Neural progenitor cell (in vitro differentiated cells): ENCODE data around the gene ZFPM1.

ENCODE experiments used
- EZH2phosphoT487 ChIP-seq: fragments of 200-600 bp; sonication (generic); IDR thresholded peaks from 2 replicates; pipeline ENCODE4 v1.6.1; 2017; ENCODE audit warnings: antibody characterized with exemption
- TF ChIP-seq, protein P1 (sequence below): fragments of 200-600 bp; sonication (generic); IDR thresholded peaks from 2 replicates; pipeline ENCODE4 v1.5.1; 2017; ENCODE audit warnings: antibody characterized with exemption, mild to moderate bottlenecking

DNA sequence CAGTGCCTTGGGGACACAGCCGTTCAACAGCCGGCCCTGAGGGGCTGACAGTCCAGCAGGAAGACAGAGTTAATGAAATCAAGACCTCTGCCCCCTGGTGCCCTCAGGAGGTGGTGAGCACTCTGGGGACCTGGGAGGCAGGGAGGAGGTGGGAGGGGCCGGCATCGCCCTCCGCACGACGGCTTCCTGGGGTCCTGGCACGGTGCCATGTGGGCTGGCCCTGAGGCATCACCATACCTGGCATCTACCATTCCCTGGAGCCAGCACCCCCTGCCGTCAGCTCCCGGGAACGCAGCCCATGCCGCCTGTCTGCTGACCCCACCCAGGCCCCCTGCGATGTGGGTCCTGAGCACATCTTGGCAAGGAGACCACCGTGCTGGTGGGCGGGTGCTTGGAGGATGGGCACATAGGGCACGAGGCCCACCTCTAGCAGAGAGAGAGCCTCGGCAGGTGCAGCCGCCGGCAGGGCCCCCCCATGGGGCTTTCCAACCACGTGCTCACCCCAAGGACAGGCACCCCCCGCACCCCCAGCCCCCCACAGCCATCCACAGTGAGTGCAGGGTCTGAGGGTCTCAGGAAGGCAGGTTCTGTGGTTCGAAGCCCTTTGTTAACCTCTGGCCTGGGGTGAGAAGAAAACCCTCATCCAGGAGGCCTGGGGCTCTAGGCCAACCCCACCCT, 52.5 kb downstream of the ZFPM1 start:
- TF ChIP-seq, protein P1, sequence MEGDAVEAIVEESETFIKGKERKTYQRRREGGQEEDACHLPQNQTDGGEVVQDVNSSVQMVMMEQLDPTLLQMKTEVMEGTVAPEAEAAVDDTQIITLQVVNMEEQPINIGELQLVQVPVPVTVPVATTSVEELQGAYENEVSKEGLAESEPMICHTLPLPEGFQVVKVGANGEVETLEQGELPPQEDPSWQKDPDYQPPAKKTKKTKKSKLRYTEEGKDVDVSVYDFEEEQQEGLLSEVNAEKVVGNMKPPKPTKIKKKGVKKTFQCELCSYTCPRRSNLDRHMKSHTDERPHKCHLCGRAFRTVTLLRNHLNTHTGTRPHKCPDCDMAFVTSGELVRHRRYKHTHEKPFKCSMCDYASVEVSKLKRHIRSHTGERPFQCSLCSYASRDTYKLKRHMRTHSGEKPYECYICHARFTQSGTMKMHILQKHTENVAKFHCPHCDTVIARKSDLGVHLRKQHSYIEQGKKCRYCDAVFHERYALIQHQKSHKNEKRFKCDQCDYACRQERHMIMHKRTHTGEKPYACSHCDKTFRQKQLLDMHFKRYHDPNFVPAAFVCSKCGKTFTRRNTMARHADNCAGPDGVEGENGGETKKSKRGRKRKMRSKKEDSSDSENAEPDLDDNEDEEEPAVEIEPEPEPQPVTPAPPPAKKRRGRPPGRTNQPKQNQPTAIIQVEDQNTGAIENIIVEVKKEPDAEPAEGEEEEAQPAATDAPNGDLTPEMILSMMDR, result no peak
- TF ChIP-seq EZH2phosphoT487, result no peak
